ENCODE measurements around the gene VDR. TPM values are rescaled to one million over a fixed set of nuclear protein-coding genes. Genes with fewer than 3 reads are reported as not detected.
A peak's percentile ranks its signal among the peaks of the same experiment; 100 is the strongest.

Gene VDR
- total RNA-seq, 1 donor from 2014 or later: 6.7 TPM

- no peak for TF ChIP-seq CTCF (conservative IDR thresholded peaks at IDR 0.05; ENCODE audit: low read depth, low read length)
- DNase-seq (ENCODE audit: low read depth): no peak
- H3K4me3 ChIP-seq (ENCODE audit: low read depth, low read length): no peak overlapping the region
These were observed 41.9 kb upstream of the VDR start for GRCh38 chr12:47946413-47947323.

DNA sequence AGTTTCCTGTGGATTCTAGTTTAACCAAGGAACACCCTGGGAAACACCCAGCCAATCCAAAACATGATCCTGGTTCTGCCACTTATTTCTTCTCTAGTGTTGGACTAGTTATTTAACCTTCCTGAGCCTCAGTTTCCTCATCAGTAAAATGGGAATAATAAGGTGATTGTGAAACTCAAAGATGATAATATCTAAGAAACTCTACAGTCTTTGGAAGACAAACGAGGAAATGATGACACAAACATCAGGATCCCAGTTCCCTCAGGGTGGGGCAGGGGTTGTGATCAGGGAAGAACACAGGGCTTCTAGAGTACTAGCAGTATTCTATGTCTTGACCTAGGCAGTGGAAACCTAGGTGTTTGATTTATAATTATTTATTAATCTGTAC lies 40.5 kb upstream of the VDR start:
- DNase-seq (ENCODE audit: low read depth): no peak
- H3K4me3 ChIP-seq (ENCODE audit: low read depth, low read length): no peak overlapping the region
- no peak for TF ChIP-seq CTCF (conservative IDR thresholded peaks at IDR 0.05; ENCODE audit: low read depth, low read length)

GRCh38 chr12:47944685-47945340 lies 40.0 kb upstream of the VDR start:
- no peak for DNase-seq (ENCODE audit: low read depth)
- no peak overlapping the region for H3K4me3 ChIP-seq (ENCODE audit: low read depth, low read length)
- no peak for TF ChIP-seq CTCF (conservative IDR thresholded peaks at IDR 0.05; ENCODE audit: low read depth, low read length)

GRCh38 chr12:47943623-47944340 lies 39.0 kb upstream of the VDR start:
- DNase-seq (ENCODE audit: low read depth): no peak
- no peak for TF ChIP-seq CTCF (conservative IDR thresholded peaks at IDR 0.05; ENCODE audit: low read depth, low read length)
- no peak overlapping the region for H3K4me3 ChIP-seq (ENCODE audit: low read depth, low read length)

- TF ChIP-seq CTCF (conservative IDR thresholded peaks at IDR 0.05; ENCODE audit: low read depth, low read length): no peak
- DNase-seq (ENCODE audit: low read depth): no peak
- H3K4me3 ChIP-seq (ENCODE audit: low read depth, low read length): peak overlapping the region; percentile 3
These were observed 37.9 kb upstream of the VDR start for GRCh38 chr12:47942614-47943225.

- peak; percentile 43 for TF ChIP-seq CTCF (conservative IDR thresholded peaks at IDR 0.05; ENCODE audit: low read depth, low read length)
- peak; percentile 13 for DNase-seq (ENCODE audit: low read depth)
- peak overlapping the region; percentile 24 for H3K4me3 ChIP-seq (ENCODE audit: low read depth, low read length)
These were observed 37.2 kb upstream of the VDR start for GRCh38 chr12:47941871-47942613.
